HepG2 (cell line): ENCODE data around the gene ST3GAL5. TPM values are rescaled to one million over a fixed set of nuclear protein-coding genes. Genes with fewer than 3 reads are reported as not detected.

Experiments used
- AHR ChIP-seq: IDR thresholded peaks from 2 replicates; pipeline ENCODE4 v1.6.1; 2018; ENCODE audit warnings: missing genetic modification reagents, missing compliant biosample characterization
- ATM ChIP-seq: fragments of 450-650 bp; IDR thresholded peaks from 2 replicates; pipeline ENCODE4 v1.7.1; 2017; ENCODE audit warnings: mild to moderate bottlenecking, borderline replicate concordance
- GPN1 ChIP-seq: sonication (generic); formaldehyde crosslinking; IDR thresholded peaks from 2 replicates; pipeline ENCODE4 v1.5.1; 2020; ENCODE audit warnings: missing genetic modification reagents, borderline replicate concordance
- SIN3A ChIP-seq: IDR thresholded peaks from 2 replicates; pipeline ENCODE4 v1.6.1; 2011; ENCODE audit warnings: low read depth, mild to moderate bottlenecking, control low read depth, low read length, borderline replicate concordance
- XBP1 ChIP-seq: sonication (generic); formaldehyde crosslinking; IDR thresholded peaks from 2 replicates; pipeline ENCODE4 v1.5.0; 2020; ENCODE audit warnings: missing genetic modification reagents
- ZNF343 ChIP-seq: sonication (generic); formaldehyde crosslinking; IDR thresholded peaks from 2 replicates; pipeline ENCODE4 v1.4.0; 2020; ENCODE audit warnings: mild to moderate bottlenecking, missing genetic modification reagents
- ZNF619 ChIP-seq: sonication (generic); formaldehyde crosslinking; IDR thresholded peaks from 2 replicates; pipeline ENCODE4 v1.4.0; 2020; ENCODE audit warnings: mild to moderate bottlenecking, missing genetic modification reagents
- ZNF720 ChIP-seq: sonication (generic); formaldehyde crosslinking; IDR thresholded peaks from 2 replicates; pipeline ENCODE4 v1.4.0; 2020; ENCODE audit warnings: missing genetic modification reagents
- ZNF766 ChIP-seq: sonication (generic); formaldehyde crosslinking; IDR thresholded peaks from 2 replicates; pipeline ENCODE4 v1.5.0; 2020; ENCODE audit warnings: missing genetic modification reagents, borderline replicate concordance
- ZNF772 ChIP-seq: sonication (generic); formaldehyde crosslinking; IDR thresholded peaks from 2 replicates; pipeline ENCODE4 v1.5.0; 2020; ENCODE audit warnings: mild to moderate bottlenecking, missing genetic modification reagents
- ZNF883 ChIP-seq: sonication (generic); formaldehyde crosslinking; IDR thresholded peaks from 2 replicates; pipeline ENCODE4 v1.5.1; 2020; ENCODE audit warnings: mild to moderate bottlenecking, missing genetic modification reagents; ENCODE audit errors: not compliant biosample characterization
- ZSCAN30 ChIP-seq: sonication (generic); formaldehyde crosslinking; IDR thresholded peaks from 2 replicates; pipeline ENCODE4 v1.5.0; 2020; ENCODE audit warnings: mild to moderate bottlenecking, missing genetic modification reagents
- ZSCAN9 ChIP-seq: IDR thresholded peaks from 2 replicates; pipeline ENCODE4 v1.6.1; 2016; ENCODE audit warnings: borderline replicate concordance
- ZZZ3 ChIP-seq: sonication (generic); formaldehyde crosslinking; IDR thresholded peaks from 2 replicates; pipeline ENCODE4 v1.4.0; 2020; ENCODE audit warnings: missing genetic modification reagents, mild to moderate bottlenecking, borderline replicate concordance
- polyA plus RNA-seq, 8 experiments: library from polyadenylated mRNA; depleted of rRNA in 3 of 8; stranded (reverse) in 7 of 8; unstranded in 1 of 8; fragments of >200 nt; fragmentation: Illumina TruSeq in 4 of 8; extraction: Trizol in 4 of 8; gene quantifications; 2 replicates each; pipeline versions ENCODE4 v1.2.1 to v1.2.3, GENCODE V29; 2011 to 2016; ENCODE audit warnings: low read depth in 4 of 8, missing spikeins in 1 of 8, mixed read lengths in 1 of 8; ENCODE audit not compliant: insufficient read depth in 1 of 8
- total RNA-seq, 5 experiments: library from RNA; depleted of rRNA; stranded (reverse); fragments of >200 nt; fragmentation: Illumina TruSeq; extraction: Trizol; gene quantifications; 2 replicates each; pipeline ENCODE4 v1.2.3, GENCODE V29; 2016; ENCODE audit warnings: low read depth in 1 of 5
- TF ChIP-seq, protein P1 (sequence below): sonication (generic); formaldehyde crosslinking; IDR thresholded peaks from 2 replicates; pipeline ENCODE4 v1.4.0; 2020; ENCODE audit warnings: mild to moderate bottlenecking, missing genetic modification reagents, borderline replicate concordance
- TF ChIP-seq, protein P2 (sequence below): sonication (generic); formaldehyde crosslinking; conservative IDR thresholded peaks from 2 replicates; pipeline ENCODE4 v1.8.1; 2023; ENCODE audit warnings: missing genetic modification reagents
- TF ChIP-seq, protein P3 (sequence below): sonication (generic); formaldehyde crosslinking; IDR thresholded peaks from 2 replicates; pipeline ENCODE4 v1.4.0; 2020; ENCODE audit warnings: missing genetic modification reagents
- TF ChIP-seq, protein P4 (sequence below): sonication (generic); formaldehyde crosslinking; IDR thresholded peaks from 2 replicates; pipeline ENCODE4 v1.8.0; 2023; ENCODE audit warnings: mild to moderate bottlenecking, missing genetic modification reagents
- TF ChIP-seq, protein P5 (sequence below): sonication (generic); formaldehyde crosslinking; IDR thresholded peaks from 2 replicates; pipeline ENCODE4 v1.5.0; 2020; ENCODE audit warnings: missing genetic modification reagents, mild to moderate bottlenecking, borderline replicate concordance

ST3GAL5 gene
- total and polyA plus RNA-seq, 2 of the 13 experiments (the other 11 are each of a cell fraction or from before 2014, with no cell fraction given), result 1.3 to 2.0 TPM

DNA sequence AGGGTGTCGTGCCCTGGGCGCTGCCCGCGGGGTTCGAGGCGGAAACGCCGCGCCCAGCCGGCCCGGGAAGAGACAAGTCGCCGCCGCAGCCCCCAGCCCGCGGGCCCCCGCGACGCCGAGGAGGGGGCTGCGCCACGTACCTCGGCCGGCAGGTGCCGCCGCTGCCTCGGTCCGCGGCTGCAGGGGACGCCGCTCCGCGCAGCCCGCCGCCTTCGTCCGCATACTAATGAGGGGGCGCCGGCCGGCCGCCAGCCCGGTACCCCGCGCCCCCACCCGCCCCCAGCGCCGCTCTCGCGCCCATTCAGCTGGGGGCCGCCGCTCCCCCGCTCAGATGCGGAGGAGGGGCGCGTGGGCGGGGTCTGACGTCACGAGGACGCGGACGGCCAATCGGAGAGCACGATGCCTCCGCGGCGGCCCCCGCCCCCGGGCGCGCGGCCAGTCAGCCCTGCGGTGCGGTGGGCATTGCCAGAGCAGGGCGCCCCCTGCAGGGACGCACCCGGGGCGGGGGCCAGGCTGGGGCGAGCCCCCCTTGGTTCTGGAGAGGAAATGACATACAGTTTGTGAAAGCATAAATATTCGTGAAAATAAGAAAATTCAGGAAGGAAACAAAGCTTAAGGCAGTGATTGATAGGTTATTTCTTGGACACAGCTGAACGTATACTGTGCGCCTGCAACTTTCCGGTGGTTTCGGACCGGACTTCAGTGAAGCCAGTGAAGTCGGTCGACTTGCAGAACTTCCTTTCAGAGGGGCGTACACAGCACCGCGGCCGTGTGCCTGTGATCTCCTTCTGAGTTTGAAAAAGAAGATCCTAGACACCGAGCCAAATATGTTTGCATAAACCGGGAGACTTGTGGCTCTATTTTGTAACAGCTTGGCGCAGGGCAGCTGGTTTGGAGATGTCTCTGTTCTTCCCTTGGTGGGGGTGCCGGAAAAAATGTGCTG, at the start of gene ST3GAL5 (continued):
- TF ChIP-seq, protein P1, sequence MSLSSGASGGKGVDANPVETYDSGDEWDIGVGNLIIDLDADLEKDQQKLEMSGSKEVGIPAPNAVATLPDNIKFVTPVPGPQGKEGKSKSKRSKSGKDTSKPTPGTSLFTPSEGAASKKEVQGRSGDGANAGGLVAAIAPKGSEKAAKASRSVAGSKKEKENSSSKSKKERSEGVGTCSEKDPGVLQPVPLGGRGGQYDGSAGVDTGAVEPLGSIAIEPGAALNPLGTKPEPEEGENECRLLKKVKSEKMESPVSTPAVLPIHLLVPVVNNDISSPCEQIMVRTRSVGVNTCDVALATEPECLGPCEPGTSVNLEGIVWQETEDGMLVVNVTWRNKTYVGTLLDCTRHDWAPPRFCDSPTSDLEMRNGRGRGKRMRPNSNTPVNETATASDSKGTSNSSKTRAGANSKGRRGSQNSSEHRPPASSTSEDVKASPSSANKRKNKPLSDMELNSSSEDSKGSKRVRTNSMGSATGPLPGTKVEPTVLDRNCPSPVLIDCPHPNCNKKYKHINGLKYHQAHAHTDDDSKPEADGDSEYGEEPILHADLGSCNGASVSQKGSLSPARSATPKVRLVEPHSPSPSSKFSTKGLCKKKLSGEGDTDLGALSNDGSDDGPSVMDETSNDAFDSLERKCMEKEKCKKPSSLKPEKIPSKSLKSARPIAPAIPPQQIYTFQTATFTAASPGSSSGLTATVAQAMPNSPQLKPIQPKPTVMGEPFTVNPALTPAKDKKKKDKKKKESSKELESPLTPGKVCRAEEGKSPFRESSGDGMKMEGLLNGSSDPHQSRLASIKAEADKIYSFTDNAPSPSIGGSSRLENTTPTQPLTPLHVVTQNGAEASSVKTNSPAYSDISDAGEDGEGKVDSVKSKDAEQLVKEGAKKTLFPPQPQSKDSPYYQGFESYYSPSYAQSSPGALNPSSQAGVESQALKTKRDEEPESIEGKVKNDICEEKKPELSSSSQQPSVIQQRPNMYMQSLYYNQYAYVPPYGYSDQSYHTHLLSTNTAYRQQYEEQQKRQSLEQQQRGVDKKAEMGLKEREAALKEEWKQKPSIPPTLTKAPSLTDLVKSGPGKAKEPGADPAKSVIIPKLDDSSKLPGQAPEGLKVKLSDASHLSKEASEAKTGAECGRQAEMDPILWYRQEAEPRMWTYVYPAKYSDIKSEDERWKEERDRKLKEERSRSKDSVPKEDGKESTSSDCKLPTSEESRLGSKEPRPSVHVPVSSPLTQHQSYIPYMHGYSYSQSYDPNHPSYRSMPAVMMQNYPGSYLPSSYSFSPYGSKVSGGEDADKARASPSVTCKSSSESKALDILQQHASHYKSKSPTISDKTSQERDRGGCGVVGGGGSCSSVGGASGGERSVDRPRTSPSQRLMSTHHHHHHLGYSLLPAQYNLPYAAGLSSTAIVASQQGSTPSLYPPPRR (CRISPR knock-in tag), result no peak
- TF ChIP-seq XBP1 (CRISPR knock-in tag) (no peak), AHR (CRISPR knock-in tag) (peak; percentile 72; the same call in 1 of the 2 replicates), ZNF343 (CRISPR knock-in tag) (0 out of 2 replicates have a peak, but pooled peaks have one; percentile 44), ZNF619 (CRISPR knock-in tag) (no peak), ZSCAN30 (CRISPR knock-in tag) (no peak), ZZZ3 (CRISPR knock-in tag) (no peak), ZNF772 (CRISPR knock-in tag) (no peak), ZSCAN9 (CRISPR knock-in tag) (no peak; the same call in 1 of the 2 replicates), ZNF883 (no peak), ZNF766 (CRISPR knock-in tag) (no peak), ATM (no peak), SIN3A (peak; percentile 80; the same call in 1 of the 2 replicates), GPN1 (CRISPR knock-in tag) (no peak), ZNF720 (CRISPR knock-in tag) (no peak)
- TF ChIP-seq, protein P2, sequence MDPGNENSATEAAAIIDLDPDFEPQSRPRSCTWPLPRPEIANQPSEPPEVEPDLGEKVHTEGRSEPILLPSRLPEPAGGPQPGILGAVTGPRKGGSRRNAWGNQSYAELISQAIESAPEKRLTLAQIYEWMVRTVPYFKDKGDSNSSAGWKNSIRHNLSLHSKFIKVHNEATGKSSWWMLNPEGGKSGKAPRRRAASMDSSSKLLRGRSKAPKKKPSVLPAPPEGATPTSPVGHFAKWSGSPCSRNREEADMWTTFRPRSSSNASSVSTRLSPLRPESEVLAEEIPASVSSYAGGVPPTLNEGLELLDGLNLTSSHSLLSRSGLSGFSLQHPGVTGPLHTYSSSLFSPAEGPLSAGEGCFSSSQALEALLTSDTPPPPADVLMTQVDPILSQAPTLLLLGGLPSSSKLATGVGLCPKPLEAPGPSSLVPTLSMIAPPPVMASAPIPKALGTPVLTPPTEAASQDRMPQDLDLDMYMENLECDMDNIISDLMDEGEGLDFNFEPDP (CRISPR knock-in tag), result no peak
- TF ChIP-seq, protein P3, sequence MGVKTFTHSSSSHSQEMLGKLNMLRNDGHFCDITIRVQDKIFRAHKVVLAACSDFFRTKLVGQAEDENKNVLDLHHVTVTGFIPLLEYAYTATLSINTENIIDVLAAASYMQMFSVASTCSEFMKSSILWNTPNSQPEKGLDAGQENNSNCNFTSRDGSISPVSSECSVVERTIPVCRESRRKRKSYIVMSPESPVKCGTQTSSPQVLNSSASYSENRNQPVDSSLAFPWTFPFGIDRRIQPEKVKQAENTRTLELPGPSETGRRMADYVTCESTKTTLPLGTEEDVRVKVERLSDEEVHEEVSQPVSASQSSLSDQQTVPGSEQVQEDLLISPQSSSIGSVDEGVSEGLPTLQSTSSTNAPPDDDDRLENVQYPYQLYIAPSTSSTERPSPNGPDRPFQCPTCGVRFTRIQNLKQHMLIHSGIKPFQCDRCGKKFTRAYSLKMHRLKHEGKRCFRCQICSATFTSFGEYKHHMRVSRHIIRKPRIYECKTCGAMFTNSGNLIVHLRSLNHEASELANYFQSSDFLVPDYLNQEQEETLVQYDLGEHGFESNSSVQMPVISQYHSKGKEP (CRISPR knock-in tag), result no peak
- TF ChIP-seq, protein P4, sequence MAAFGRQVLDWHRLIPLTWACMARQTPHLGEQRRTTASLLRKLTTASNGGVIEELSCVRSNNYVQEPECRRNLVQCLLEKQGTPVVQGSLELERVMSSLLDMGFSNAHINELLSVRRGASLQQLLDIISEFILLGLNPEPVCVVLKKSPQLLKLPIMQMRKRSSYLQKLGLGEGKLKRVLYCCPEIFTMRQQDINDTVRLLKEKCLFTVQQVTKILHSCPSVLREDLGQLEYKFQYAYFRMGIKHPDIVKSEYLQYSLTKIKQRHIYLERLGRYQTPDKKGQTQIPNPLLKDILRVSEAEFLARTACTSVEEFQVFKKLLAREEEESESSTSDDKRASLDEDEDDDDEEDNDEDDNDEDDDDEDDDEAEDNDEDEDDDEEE, result peak; percentile 30; the same call in 1 of the 2 replicates
- TF ChIP-seq, protein P5, sequence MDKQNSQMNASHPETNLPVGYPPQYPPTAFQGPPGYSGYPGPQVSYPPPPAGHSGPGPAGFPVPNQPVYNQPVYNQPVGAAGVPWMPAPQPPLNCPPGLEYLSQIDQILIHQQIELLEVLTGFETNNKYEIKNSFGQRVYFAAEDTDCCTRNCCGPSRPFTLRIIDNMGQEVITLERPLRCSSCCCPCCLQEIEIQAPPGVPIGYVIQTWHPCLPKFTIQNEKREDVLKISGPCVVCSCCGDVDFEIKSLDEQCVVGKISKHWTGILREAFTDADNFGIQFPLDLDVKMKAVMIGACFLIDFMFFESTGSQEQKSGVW (CRISPR knock-in tag), result no peak
